Endothelial cell of umbilical vein (primary cell): ENCODE measurements around the gene HTR2B. TPM values are rescaled to one million over a fixed set of nuclear protein-coding genes. Genes with fewer than 3 reads are reported as not detected.

Experiments used
- BruUV-seq: library from RNA; stranded (reverse); fragments of 400-500 nt; replicated peaks from 2 replicates; lab custom pipeline; 2021; lab: Mats Ljungman, UMichigan
- CTCF ChIA-PET: fragments of 300-600, 350-600 bp; sonication (Branson Sonifier 250); formaldehyde crosslinking; loops from one replicate; lab custom pipeline; 2021; ENCODE audit warnings: antibody characterized with exemption, inconsistent platforms; lab: Charles Lee
- POLR2A ChIA-PET: fragments of 300-600, 350-600 bp; sonication (Branson Sonifier 250); formaldehyde crosslinking; loops from one replicate; lab custom pipeline; 2021; ENCODE audit warnings: antibody characterized with exemption, inconsistent platforms; lab: Charles Lee
- DNase-seq: peaks from one replicate; pipeline ENCODE4 v3.0.0-alpha.2; 2011; ENCODE audit warnings: low read depth, low spot score
- FAIRE-seq: peaks from 2 replicates; lab custom pipeline; 2011; peaks lifted over from hg19 to GRCh38; lab: Jason Lieb, UNC
- H2AFZ ChIP-seq: 2 replicates; pipeline ENCODE4 v1.6.0; 2012; ENCODE audit warnings: low read depth, low read length, control low read depth, inconsistent platforms
- H3K27ac ChIP-seq: 2 replicates; pipeline ENCODE4 v1.5.1; 2011; ENCODE audit warnings: low read depth, mild to moderate bottlenecking, control low read depth, low read length, moderate library complexity; ENCODE audit not compliant: insufficient read depth
- H3K27me3 ChIP-seq, 2 experiments: 2 replicates each; pipeline versions ENCODE4 v1.6.0 to v1.6.1; 2011; ENCODE audit warnings: low read length in 2 of 2, mixed read lengths in 1 of 2; ENCODE audit not compliant: control insufficient read depth in 2 of 2, insufficient read depth in 2 of 2
- H3K36me3 ChIP-seq, 2 experiments: 2 replicates in 1 of 2; 3 replicates in 1 of 2; pipeline ENCODE4 v1.5.1; 2011; ENCODE audit warnings: low read length in 2 of 2, mild to moderate bottlenecking in 1 of 2, moderate library complexity in 1 of 2; ENCODE audit not compliant: control insufficient read depth in 2 of 2, insufficient read depth in 2 of 2; ENCODE audit errors: extremely low read depth in 1 of 2
- H3K4me1 ChIP-seq: 3 replicates; pipeline ENCODE4 v1.5.1; 2011; ENCODE audit warnings: mild to moderate bottlenecking, low read length; ENCODE audit not compliant: control insufficient read depth, insufficient read depth; ENCODE audit errors: extremely low read depth
- H3K4me2 ChIP-seq: 2 replicates; pipeline ENCODE4 v1.6.1; 2011; ENCODE audit warnings: low read length, control low read depth, mixed read lengths; ENCODE audit not compliant: insufficient read depth
- H3K4me3 ChIP-seq, 3 experiments: fragments of 200-600 bp in 1 of 3; sonication (generic), shearing (Covaris generic) in 1 of 3; replicated peaks in 1 of 3; 2 replicates each; pipeline ENCODE4 v1.5.1; 2011 to 2016; ENCODE audit warnings: control low read depth in 3 of 3, low read length in 3 of 3, mild to moderate bottlenecking in 2 of 3, inconsistent platforms in 1 of 3, low read depth in 1 of 3, moderate library complexity in 1 of 3; ENCODE audit not compliant: insufficient read depth in 1 of 3
- H3K79me2 ChIP-seq: 2 replicates; pipeline ENCODE4 v1.6.0; 2012; ENCODE audit warnings: low read length, inconsistent platforms; ENCODE audit not compliant: control insufficient read depth, insufficient read depth
- H3K9ac ChIP-seq: replicated peaks from 2 replicates; pipeline ENCODE3; 2011; ENCODE audit warnings: low read length, control low read depth; ENCODE audit not compliant: insufficient read depth; ENCODE audit errors: extremely low read depth
- H3K9me1 ChIP-seq: replicated peaks from 3 replicates; pipeline ENCODE4 v1.6.0; 2011; ENCODE audit warnings: mild to moderate bottlenecking, low read length; ENCODE audit not compliant: control insufficient read depth, insufficient read depth; ENCODE audit errors: extremely low read depth
- H3K9me3 ChIP-seq: replicated peaks from 2 replicates; pipeline ENCODE4 v1.5.1; 2012; ENCODE audit warnings: low read length, inconsistent platforms; ENCODE audit not compliant: control insufficient read depth, insufficient read depth
- H4K20me1 ChIP-seq: replicated peaks from 2 replicates; pipeline ENCODE3; 2011; ENCODE audit warnings: mild to moderate bottlenecking, low read length; ENCODE audit not compliant: control insufficient read depth, insufficient read depth; ENCODE audit errors: extremely low read depth
- CTCF ChIP-seq, 2 donors: IDR thresholded peaks; 1 replicate in 1 of 2; 2 replicates in 1 of 2; pipeline ENCODE4 v1.5.1; 2011; ENCODE audit warnings: low read length in 2 of 2, mild to moderate bottlenecking in 2 of 2, moderate library complexity in 2 of 2, control low read depth in 1 of 2, inconsistent platforms in 1 of 2, low read depth in 1 of 2; ENCODE audit not compliant: insufficient read depth in 1 of 2; ENCODE audit errors: extremely low read depth in 1 of 2
- EZH2 ChIP-seq: IDR thresholded peaks from 2 replicates; pipeline ENCODE4 v1.6.1; 2012; ENCODE audit warnings: borderline replicate concordance, low read depth, mild to moderate bottlenecking, moderate library complexity, low read length, inconsistent platforms; ENCODE audit not compliant: severe bottlenecking
- FOS ChIP-seq: IDR thresholded peaks from 2 replicates; pipeline ENCODE4 v1.6.1; 2011; ENCODE audit warnings: mild to moderate bottlenecking, low read length, moderate library complexity, borderline replicate concordance; ENCODE audit not compliant: insufficient read depth
- GATA2 ChIP-seq: IDR thresholded peaks from 2 replicates; pipeline ENCODE4 v1.7.0; 2011; ENCODE audit warnings: low read depth, mild to moderate bottlenecking, moderate library complexity, mixed read lengths, low read length; ENCODE audit not compliant: insufficient read length, insufficient read depth
- JUN ChIP-seq: IDR thresholded peaks from 2 replicates; pipeline ENCODE4 v1.6.1; 2011; ENCODE audit warnings: borderline replicate concordance, low read depth; ENCODE audit not compliant: insufficient read length, insufficient read depth
- MAX ChIP-seq: IDR thresholded peaks from 2 replicates; pipeline ENCODE4 v1.6.1; 2011; ENCODE audit not compliant: insufficient read depth, insufficient read length
- MYC ChIP-seq: IDR thresholded peaks from one replicate; pipeline ENCODE4 v1.6.1; 2011; ENCODE audit warnings: mild to moderate bottlenecking, low read depth, low read length
- POLR2A ChIP-seq: IDR thresholded peaks from 2 replicates; pipeline ENCODE4 v1.6.1; 2012; ENCODE audit warnings: low read depth, mild to moderate bottlenecking, control low read depth, low read length
- POLR2AphosphoS5 ChIP-seq: IDR thresholded peaks from 2 replicates; pipeline ENCODE4 v1.6.1; 2012; ENCODE audit warnings: low read depth, mild to moderate bottlenecking, control low read depth, low read length, moderate library complexity; ENCODE audit not compliant: insufficient read depth
- dilution Hi-C: fragments of 300-500 bp; cut with MboI; formaldehyde crosslinking; loops from one replicate; pipeline ENCODE4 v1.15.0; 2019; ENCODE audit warnings: low sequenced_read_pairs; ENCODE audit not compliant: extremely low pct_ligation_motif_present
- intact Hi-C: fragments of 100-400 bp; cut with micrococcal nuclease; formaldehyde crosslinking; loops from one replicate; pipeline ENCODE4 v1.10.0; 2022
- polyA plus RNA-seq, 4 experiments: library from polyadenylated mRNA; depleted of rRNA in 3 of 4; stranded (reverse) in 3 of 4; unstranded in 1 of 4; fragments of >200 nt; gene quantifications; 2 replicates each; pipeline versions ENCODE4 v1.2.1 to v1.2.3, GENCODE V29; 2011 to 2012; ENCODE audit warnings: missing spikeins in 1 of 4
- total RNA-seq: library from RNA; stranded (reverse); gene quantifications from 2 replicates; pipeline ENCODE4 v1.2.3, GENCODE V29; 2021

Gene HTR2B
- total and polyA plus RNA-seq, 2 donors (not counting 3 experiments of a cell fraction or from before 2014, with no cell fraction given): 0.88 to 0.93 TPM

GRCh38 chr2:231168460-231169139 is 43.8 kb upstream of the HTR2B start:
- Histone ChIP-seq H3K4me1 (peaks cover 37% of the 10 kb centered on the region), H3K27me3 (no peaks in the 10 kb centered on the region), H3K36me3 (peaks cover 5 to 25% of the 10 kb centered on the region in 2 experiments), H3K9ac (no peak overlapping the region), H3K9me1 (no peaks in the 10 kb centered on the region), H3K4me3 (no peak overlapping the region), H3K79me2 (no peaks in the 10 kb centered on the region), H3K9me3 (no peaks in the 10 kb centered on the region), H4K20me1 (no peaks in the 10 kb centered on the region), H3K27ac (peak overlapping the region; percentile 32), H2AFZ (no peak overlapping the region), H3K4me2 (peak overlapping the region; percentile 45)
- ChIA-PET POLR2A (no interaction called here), CTCF (interaction anchor here (0.9 to 2.5 kb wide), 9 partner anchors 9 to 65 kb away, joined by 3 to 7 read pairs (median 6); no protein-coding TSS in a partner anchor)
- TF ChIP-seq JUN (peak; percentile 5), GATA2 (no peak), CTCF (IDR thresholded peaks at IDR 0.05; ENCODE audit: extremely low read depth in 1 of 2, insufficient read depth in 1 of 2, low read depth in 1 of 2, low read length in 2 of 2) (no peak), EZH2 (no peak), FOS (no peak), POLR2AphosphoS5 (peak; percentile 15), MAX (no peak), MYC (no peak), POLR2A (peak; percentile 10)
- no TSS peak for BruUV-seq
- dilution Hi-C loops (no loop called here), intact Hi-C loops (loop anchor here (2.0 kb wide), 2 partner anchors 14 to 58 kb away; no protein-coding TSS in a partner anchor)
- FAIRE-seq (peak; percentile 68), DNase-seq (peak; percentile 80)
